Osteocyte (in vitro differentiated cells): ENCODE data around the gene AGO3. TPM values are rescaled to one million over a fixed set of nuclear protein-coding genes. Genes with fewer than 3 reads are reported as not detected.

Experiments used
- DNase-seq: peaks from one replicate; pipeline ENCODE4 v3.0.0; 2021; ENCODE audit warnings: mixed read lengths; ENCODE audit not compliant: unreplicated experiment; ENCODE audit errors: extremely low spot score
- H3K27ac Mint-ChIP-seq: one replicate; pipeline ENCODE4 v1.8.0; 2021; ENCODE audit warnings: mild to moderate bottlenecking, mixed read lengths; ENCODE audit not compliant: unreplicated experiment
- H3K27me3 Mint-ChIP-seq: one replicate; pipeline ENCODE4 v1.8.0; 2021; ENCODE audit warnings: mixed read lengths; ENCODE audit not compliant: unreplicated experiment
- H3K36me3 Mint-ChIP-seq: one replicate; pipeline ENCODE4 v1.8.0; 2021; ENCODE audit warnings: mixed read lengths; ENCODE audit not compliant: unreplicated experiment
- H3K4me1 Mint-ChIP-seq: one replicate; pipeline ENCODE4 v1.8.0; 2021; ENCODE audit warnings: mixed read lengths; ENCODE audit not compliant: unreplicated experiment
- H3K4me3 Mint-ChIP-seq: one replicate; pipeline ENCODE4 v1.8.0; 2021; ENCODE audit warnings: mild to moderate bottlenecking, moderate library complexity, mixed read lengths; ENCODE audit not compliant: unreplicated experiment
- H3K9me3 Mint-ChIP-seq: one replicate; pipeline ENCODE4 v1.8.0; 2021; ENCODE audit warnings: mixed read lengths; ENCODE audit not compliant: unreplicated experiment
- total RNA-seq: library from RNA; stranded (reverse); gene quantifications from 2 replicates; pipeline ENCODE4 v1.2.1, GENCODE V29; 2021
- TF ChIP-seq, protein P1 (sequence below): fragments of 200-600 bp; sonication (generic); IDR thresholded peaks from 2 replicates; pipeline ENCODE4 v1.5.0; 2021; ENCODE audit warnings: antibody characterized with exemption, mild to moderate bottlenecking, moderate library complexity

AGO3 gene
- total RNA-seq, 1 donor from 2014 or later: 34.2 TPM

DNA sequence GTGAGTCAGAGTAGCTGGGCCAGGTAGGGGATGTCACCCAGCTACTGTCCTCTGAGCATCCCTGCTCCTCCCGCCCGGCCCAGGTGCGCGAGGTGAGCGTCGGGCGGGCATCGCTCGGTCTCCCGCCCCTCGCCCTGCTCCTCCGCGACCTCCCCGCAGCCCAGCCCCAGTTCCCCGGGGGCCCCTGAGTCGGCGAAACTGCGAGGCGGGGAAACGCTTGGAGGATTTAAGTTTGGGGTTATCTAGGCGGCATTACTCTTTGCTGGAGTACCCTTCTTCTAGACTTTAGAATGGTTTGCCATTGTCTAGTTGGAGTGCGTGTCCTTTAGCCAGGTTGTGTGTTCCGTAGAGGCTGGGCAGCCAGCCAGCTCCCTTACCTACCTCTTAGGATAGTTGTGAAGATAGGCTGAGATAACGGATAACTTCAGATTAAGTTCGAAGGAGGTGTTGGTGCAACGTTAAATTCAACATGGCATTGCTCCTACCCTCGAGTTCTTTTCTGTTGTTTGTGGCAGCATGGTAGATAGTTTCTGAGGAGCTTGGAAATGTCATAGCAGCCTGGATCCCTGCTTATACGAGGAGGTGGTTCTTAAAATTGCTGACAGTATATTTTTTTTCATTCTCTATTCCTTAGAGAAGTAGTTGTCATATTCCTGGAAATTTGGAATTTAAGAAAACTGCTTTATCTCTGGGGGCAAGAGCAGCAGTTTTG is 697 bp downstream of the AGO3 start:
- Mint-ChIP-seq H3K4me1 (peaks cover 47% of the 10 kb centered on the region), H3K27me3 (no peaks in the 10 kb centered on the region), H3K27ac (peak overlapping the region; percentile 84), H3K36me3 (no peaks in the 10 kb centered on the region), H3K4me3 (peak overlapping the region; percentile 83), H3K9me3 (no peaks in the 10 kb centered on the region)
- DNase-seq: no peak
- TF ChIP-seq, protein P1, sequence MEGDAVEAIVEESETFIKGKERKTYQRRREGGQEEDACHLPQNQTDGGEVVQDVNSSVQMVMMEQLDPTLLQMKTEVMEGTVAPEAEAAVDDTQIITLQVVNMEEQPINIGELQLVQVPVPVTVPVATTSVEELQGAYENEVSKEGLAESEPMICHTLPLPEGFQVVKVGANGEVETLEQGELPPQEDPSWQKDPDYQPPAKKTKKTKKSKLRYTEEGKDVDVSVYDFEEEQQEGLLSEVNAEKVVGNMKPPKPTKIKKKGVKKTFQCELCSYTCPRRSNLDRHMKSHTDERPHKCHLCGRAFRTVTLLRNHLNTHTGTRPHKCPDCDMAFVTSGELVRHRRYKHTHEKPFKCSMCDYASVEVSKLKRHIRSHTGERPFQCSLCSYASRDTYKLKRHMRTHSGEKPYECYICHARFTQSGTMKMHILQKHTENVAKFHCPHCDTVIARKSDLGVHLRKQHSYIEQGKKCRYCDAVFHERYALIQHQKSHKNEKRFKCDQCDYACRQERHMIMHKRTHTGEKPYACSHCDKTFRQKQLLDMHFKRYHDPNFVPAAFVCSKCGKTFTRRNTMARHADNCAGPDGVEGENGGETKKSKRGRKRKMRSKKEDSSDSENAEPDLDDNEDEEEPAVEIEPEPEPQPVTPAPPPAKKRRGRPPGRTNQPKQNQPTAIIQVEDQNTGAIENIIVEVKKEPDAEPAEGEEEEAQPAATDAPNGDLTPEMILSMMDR: no peak

DNA sequence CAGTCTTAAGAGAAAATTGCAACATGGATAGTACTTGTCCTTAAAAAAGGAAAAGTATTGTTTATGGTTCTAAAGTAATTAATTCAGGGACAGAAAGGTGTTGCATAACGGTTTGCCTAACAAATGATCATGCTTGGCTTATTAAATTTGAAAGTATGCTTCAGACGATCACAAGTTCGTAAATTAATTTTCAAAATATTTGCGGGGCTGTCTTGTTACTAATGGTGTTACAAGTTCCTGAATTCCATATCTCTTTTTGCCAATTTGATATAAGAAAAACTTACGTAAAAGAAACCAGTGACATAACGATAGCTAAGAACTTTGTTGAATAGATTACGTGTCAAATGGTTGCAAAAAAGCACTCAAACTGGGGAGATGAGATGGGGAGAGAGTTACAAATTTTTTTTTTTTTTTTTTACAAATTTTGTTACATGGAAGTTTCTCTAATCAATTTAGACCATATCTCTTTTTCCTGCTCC is 1.3 kb downstream of the AGO3 start:
- Mint-ChIP-seq H3K27me3 (no peaks in the 10 kb centered on the region), H3K36me3 (no peaks in the 10 kb centered on the region), H3K4me3 (peak overlapping the region; percentile 83), H3K4me1 (peaks cover 47% of the 10 kb centered on the region), H3K9me3 (no peaks in the 10 kb centered on the region), H3K27ac (no peak overlapping the region)
- TF ChIP-seq, protein P1: no peak
- no peak for DNase-seq

GRCh38 chr1:35932941-35933340 is 2.0 kb downstream of the AGO3 start:
- H3K36me3 Mint-ChIP-seq: no peaks in the 10 kb centered on the region
- no peak overlapping the region for H3K27ac Mint-ChIP-seq
- TF ChIP-seq, protein P1: no peak
- H3K4me3 Mint-ChIP-seq: no peak overlapping the region
- H3K27me3 Mint-ChIP-seq: no peaks in the 10 kb centered on the region
- H3K9me3 Mint-ChIP-seq: no peaks in the 10 kb centered on the region
- peaks cover 47% of the 10 kb centered on the region for H3K4me1 Mint-ChIP-seq
- DNase-seq: no peak

DNA sequence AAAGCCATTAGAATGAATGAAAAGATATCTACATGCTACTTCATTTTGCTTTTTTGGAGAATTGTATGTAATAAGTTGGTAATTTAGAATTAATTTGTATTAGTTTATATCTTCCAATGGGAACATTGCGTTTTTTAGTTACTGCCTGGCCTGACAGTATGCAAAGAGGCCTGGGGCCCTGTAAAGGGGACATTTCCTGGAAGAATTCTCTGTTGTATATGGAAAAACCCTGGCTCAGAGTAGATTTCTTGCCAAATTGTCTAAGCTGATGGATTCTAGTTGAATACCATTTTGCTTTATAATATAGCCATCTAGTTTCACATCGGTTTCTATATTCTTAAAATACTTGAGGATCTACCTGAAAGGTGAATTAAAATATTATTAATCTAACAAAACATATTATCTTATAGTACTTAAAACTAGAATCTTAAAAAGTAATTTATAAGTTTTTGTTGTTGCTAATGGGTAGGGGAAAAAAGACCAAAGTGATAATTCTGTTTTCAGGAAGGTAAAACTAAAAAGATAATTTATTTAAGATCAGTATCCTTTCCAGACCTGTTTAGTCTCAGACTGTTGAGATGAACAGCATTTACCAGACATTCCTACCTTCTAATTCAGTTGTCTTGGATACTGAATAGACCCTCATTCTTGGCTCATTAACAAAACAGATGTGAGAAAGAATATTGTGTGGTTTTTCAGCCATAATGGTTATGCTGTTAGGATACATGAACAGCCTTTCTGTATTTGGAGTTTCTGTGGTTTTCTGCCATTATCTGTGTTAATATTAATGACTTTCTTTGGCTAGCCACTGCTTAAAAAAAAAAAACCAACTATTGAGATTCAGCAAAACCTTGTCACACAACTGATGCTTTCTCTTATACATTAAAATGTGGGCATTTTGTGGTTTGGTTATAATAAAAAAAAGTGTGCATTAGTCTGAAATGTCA is 4.8 kb downstream of the AGO3 start:
- no peaks in the 10 kb centered on the region for H3K36me3 Mint-ChIP-seq
- DNase-seq: no peak
- no peaks in the 10 kb centered on the region for H3K27me3 Mint-ChIP-seq
- peaks cover 33% of the 10 kb centered on the region for H3K4me1 Mint-ChIP-seq
- no peak overlapping the region for H3K27ac Mint-ChIP-seq
- TF ChIP-seq, protein P1: no peak
- no peak overlapping the region for H3K4me3 Mint-ChIP-seq
- no peaks in the 10 kb centered on the region for H3K9me3 Mint-ChIP-seq

- DNase-seq: no peak
- TF ChIP-seq, protein P1: no peak
- Mint-ChIP-seq H3K4me3 (no peak overlapping the region), H3K27me3 (no peaks in the 10 kb centered on the region), H3K9me3 (no peaks in the 10 kb centered on the region), H3K4me1 (peaks cover 31% of the 10 kb centered on the region), H3K27ac (no peak overlapping the region), H3K36me3 (no peaks in the 10 kb centered on the region)
Measured at GRCh38 chr1:35936838-35937237, 5.9 kb downstream of the AGO3 start.
